Prostate gland (tissue), 2 donors: ENCODE results near the gene CTTN. TPM values are rescaled to one million over a fixed set of nuclear protein-coding genes. Genes with fewer than 3 reads are reported as not detected.

Experiments
- DNase-seq: peaks from one replicate; pipeline ENCODE4 v3.0.0-alpha.2; 2019; ENCODE audit warnings: low spot score
- H3K27ac ChIP-seq, 2 donors: fragments of 200-600 bp; sonication (generic); 2 replicates each; pipeline ENCODE4 v1.5.1; 2017 to 2019
- H3K27me3 ChIP-seq: fragments of 200-600 bp; sonication (generic); replicated peaks from 2 replicates; pipeline ENCODE4 v1.5.1; 2019; ENCODE audit not compliant: insufficient read depth
- H3K36me3 ChIP-seq, 2 donors: fragments of 200-600 bp; sonication (generic); 1 replicate in 1 of 2; 2 replicates in 1 of 2; pipeline versions ENCODE4 v1.5.1 to v1.8.1; 2017 to 2019
- H3K4me1 ChIP-seq: fragments of 200-600 bp; sonication (generic); replicated peaks from 2 replicates; pipeline ENCODE4 v1.5.1; 2019
- H3K4me3 ChIP-seq, 2 donors: fragments of 200-600 bp; sonication (generic); 2 replicates each; pipeline ENCODE4 v1.5.1; 2017 to 2019
- H3K9me3 ChIP-seq: fragments of 200-600 bp; sonication (generic); 2 replicates; pipeline ENCODE4 v1.5.1; 2017
- POLR2A ChIP-seq: fragments of 450-650 bp; IDR thresholded peaks from one replicate; pipeline ENCODE4 v1.6.1; 2016; ENCODE audit warnings: antibody characterized with exemption, mild to moderate bottlenecking
- POLR2AphosphoS5 ChIP-seq: sonication (generic); formaldehyde crosslinking; IDR thresholded peaks from one replicate; pipeline ENCODE4 v1.6.1; 2017; ENCODE audit warnings: antibody characterized with exemption
- WGBS: methylation state at CpG from one replicate; pipeline ENCODE4 v1.1.5; 2018; 5-methylcytosine and 5-hydroxymethylcytosine counted together
- intact Hi-C: fragments of 100-400 bp; cut with DNase I; formaldehyde crosslinking; loops from one replicate; pipeline ENCODE4 v1.14.2; 2022
- total RNA-seq, 2 donors: library from RNA; depleted of rRNA; stranded (reverse); fragments of >200 nt; gene quantifications; one replicate each; pipeline ENCODE4 v1.1.0, GENCODE V29; 2016
- TF ChIP-seq, protein P1 (sequence below), 4 experiments: fragments of 200-600 bp in 2 of 4; fragments of 450-650 bp in 2 of 4; sonication (generic) in 2 of 4; IDR thresholded peaks; 1 replicate in 3 of 4; 2 replicates in 1 of 4; pipeline ENCODE4 v1.5.1; 2016 to 2019; ENCODE audit warnings: antibody characterized with exemption in 4 of 4, mild to moderate bottlenecking in 2 of 4, moderate library complexity in 2 of 4

Gene CTTN
- total RNA-seq, 2 donors from 2014 or later: 208 to 348 TPM

GRCh38 chr11:70409871-70410270 lies 11.5 kb downstream of the CTTN start:
- H3K27ac ChIP-seq: no peak overlapping the region
- H3K27me3 ChIP-seq: no peaks in the 10 kb centered on the region
- no peaks in the 10 kb centered on the region for H3K9me3 ChIP-seq
- intact Hi-C loops: no loop called here
- TF ChIP-seq POLR2AphosphoS5 (no peak), POLR2A (no peak)
- TF ChIP-seq, protein P1, sequence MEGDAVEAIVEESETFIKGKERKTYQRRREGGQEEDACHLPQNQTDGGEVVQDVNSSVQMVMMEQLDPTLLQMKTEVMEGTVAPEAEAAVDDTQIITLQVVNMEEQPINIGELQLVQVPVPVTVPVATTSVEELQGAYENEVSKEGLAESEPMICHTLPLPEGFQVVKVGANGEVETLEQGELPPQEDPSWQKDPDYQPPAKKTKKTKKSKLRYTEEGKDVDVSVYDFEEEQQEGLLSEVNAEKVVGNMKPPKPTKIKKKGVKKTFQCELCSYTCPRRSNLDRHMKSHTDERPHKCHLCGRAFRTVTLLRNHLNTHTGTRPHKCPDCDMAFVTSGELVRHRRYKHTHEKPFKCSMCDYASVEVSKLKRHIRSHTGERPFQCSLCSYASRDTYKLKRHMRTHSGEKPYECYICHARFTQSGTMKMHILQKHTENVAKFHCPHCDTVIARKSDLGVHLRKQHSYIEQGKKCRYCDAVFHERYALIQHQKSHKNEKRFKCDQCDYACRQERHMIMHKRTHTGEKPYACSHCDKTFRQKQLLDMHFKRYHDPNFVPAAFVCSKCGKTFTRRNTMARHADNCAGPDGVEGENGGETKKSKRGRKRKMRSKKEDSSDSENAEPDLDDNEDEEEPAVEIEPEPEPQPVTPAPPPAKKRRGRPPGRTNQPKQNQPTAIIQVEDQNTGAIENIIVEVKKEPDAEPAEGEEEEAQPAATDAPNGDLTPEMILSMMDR (IDR thresholded peaks at IDR 0.05): no peak
- H3K4me1 ChIP-seq: no peaks in the 10 kb centered on the region
- WGBS: 94% methylated on average over 7 of the region's 7 CpGs
- no peak for DNase-seq
- H3K36me3 ChIP-seq: peaks cover 22 to 23% of the 10 kb centered on the region in 2 donors
- H3K4me3 ChIP-seq: no peak overlapping the region

GRCh38 chr11:70410276-70411205 lies 12.2 kb downstream of the CTTN start:
- H3K27me3 ChIP-seq: no peaks in the 10 kb centered on the region
- H3K36me3 ChIP-seq: peaks cover 20 to 22% of the 10 kb centered on the region in 2 donors
- no peak for DNase-seq
- no peak overlapping the region for H3K4me3 ChIP-seq
- H3K9me3 ChIP-seq: no peaks in the 10 kb centered on the region
- H3K4me1 ChIP-seq: no peaks in the 10 kb centered on the region
- no peak overlapping the region for H3K27ac ChIP-seq
- intact Hi-C loops: no loop called here
- whole genome bisulfite sequencing: 81% methylated on average over 29 of the region's 29 CpGs
- TF ChIP-seq POLR2A (no peak), POLR2AphosphoS5 (no peak)
- TF ChIP-seq, protein P1 (IDR thresholded peaks at IDR 0.05): no peak

DNA sequence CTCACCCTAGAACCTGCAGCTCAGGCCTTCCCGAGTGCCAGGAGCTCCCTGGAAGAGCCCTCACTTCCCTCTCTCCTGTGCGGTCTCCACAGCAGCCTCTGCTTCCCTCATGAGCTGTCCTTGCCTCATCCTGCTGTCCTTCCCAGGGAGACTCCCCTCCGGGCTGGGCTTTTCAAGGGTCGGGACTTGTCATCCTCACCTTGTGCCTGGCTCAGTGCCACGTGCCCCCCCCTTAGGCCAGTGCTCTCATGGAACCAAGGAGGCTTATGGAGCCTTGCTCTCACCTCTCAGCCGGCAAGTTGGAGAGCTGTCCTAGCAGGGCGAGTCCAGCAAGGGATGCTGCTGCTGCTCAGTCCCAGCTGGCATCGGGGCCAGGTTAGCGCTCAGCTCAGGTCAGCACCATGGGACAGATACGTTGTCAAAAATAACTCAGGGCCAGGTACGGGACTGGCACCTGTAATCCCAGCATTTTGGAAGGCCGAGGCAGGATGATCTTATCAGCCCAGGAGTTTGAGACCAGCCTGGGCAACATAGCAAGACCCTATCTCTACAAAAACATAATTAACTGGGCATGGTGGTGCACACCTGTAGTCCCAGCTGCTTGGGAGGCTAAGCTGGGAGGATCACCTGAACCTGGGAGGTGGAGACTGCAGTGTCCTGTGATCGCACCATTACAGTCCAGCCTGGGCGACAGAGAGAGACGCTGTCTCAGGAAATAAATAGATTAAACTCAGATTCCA lies 13.6 kb downstream of the CTTN start:
- Histone ChIP-seq H3K36me3 (peaks cover 22 to 23% of the 10 kb centered on the region in 2 donors), H3K4me1 (no peaks in the 10 kb centered on the region), H3K4me3 (no peak overlapping the region), H3K9me3 (no peaks in the 10 kb centered on the region), H3K27me3 (no peaks in the 10 kb centered on the region), H3K27ac (no peak overlapping the region)
- intact Hi-C loops: no loop called here
- TF ChIP-seq POLR2A (no peak), POLR2AphosphoS5 (no peak)
- TF ChIP-seq, protein P1 (IDR thresholded peaks at IDR 0.05): no peak
- no peak for DNase-seq
- WGBS: 91% methylated on average over 15 of the region's 15 CpGs

- TF ChIP-seq POLR2A (no peak), POLR2AphosphoS5 (no peak)
- TF ChIP-seq, protein P1 (IDR thresholded peaks at IDR 0.05): no peak
- Histone ChIP-seq H3K27ac (no peak overlapping the region), H3K9me3 (no peaks in the 10 kb centered on the region), H3K36me3 (peaks cover 22 to 23% of the 10 kb centered on the region in 2 donors), H3K4me1 (no peaks in the 10 kb centered on the region), H3K27me3 (no peaks in the 10 kb centered on the region), H3K4me3 (no peak overlapping the region)
- DNase-seq: no peak
- WGBS: 87% methylated on average over 10 of the region's 10 CpGs
- intact Hi-C loops: no loop called here
These were observed 14.8 kb downstream of the CTTN start for GRCh38 chr11:70413151-70413550.
